Lower lobe of right lung (tissue), 2 donors: ENCODE measurements around the gene SEMA6D. TPM values are rescaled to one million over a fixed set of nuclear protein-coding genes. Genes with fewer than 3 reads are reported as not detected.

Source experiments
- ATAC-seq, 2 donors: fragments of 200-7000 bp; cut with Tn5 transposase; one replicate each; pipeline ENCODE4 v1.9.1; 2020 to 2022; ENCODE audit warnings: mild to moderate bottlenecking in 2 of 2, moderate library complexity in 2 of 2
- DNase-seq: peaks from one replicate; pipeline ENCODE4 v3.0.0-alpha.2; 2020
- H3K27ac ChIP-seq: fragments of 200-600 bp; one replicate; pipeline ENCODE4 v1.8.0; 2022
- H3K27me3 ChIP-seq: fragments of 200-600 bp; one replicate; pipeline ENCODE4 v1.8.0; 2022; ENCODE audit warnings: low read depth
- H3K36me3 ChIP-seq: fragments of 200-600 bp; one replicate; pipeline ENCODE4 v1.8.0; 2022; ENCODE audit warnings: mild to moderate bottlenecking
- H3K4me1 ChIP-seq: fragments of 200-600 bp; one replicate; pipeline ENCODE4 v1.8.0; 2022
- H3K4me3 ChIP-seq: fragments of 200-600 bp; one replicate; pipeline ENCODE4 v1.8.0; 2022; ENCODE audit warnings: mild to moderate bottlenecking
- H3K9me3 ChIP-seq: fragments of 200-600 bp; one replicate; pipeline ENCODE4 v1.8.0; 2022
- intact Hi-C: fragments of 100-400 bp; cut with DNase I; formaldehyde crosslinking; loops from one replicate; pipeline ENCODE4 v1.11.0; 2022
- total RNA-seq: library from RNA; stranded (reverse); fragmentation: NEBNext Ultra II Directional; extraction: Animal tissue kit (Norgen Biotek cat#: 25700); gene quantifications from one replicate; pipeline ENCODE4 v1.2.1, GENCODE V29; 2021
- TF ChIP-seq, protein P1 (sequence below): fragments of 200-600 bp; IDR thresholded peaks from one replicate; pipeline ENCODE4 v1.8.0; 2022; ENCODE audit warnings: antibody characterized with exemption, mild to moderate bottlenecking
- donor health status: DM: no; HTN: yes; CAD: no; lungs with severe emphysema.

SEMA6D gene
- total RNA-seq, 1 donor from 2014 or later = 10.2 TPM

- Histone ChIP-seq H3K27me3 (no peaks in the 10 kb centered on the region), H3K9me3 (no peaks in the 10 kb centered on the region), H3K4me3 (no peak overlapping the region), H3K27ac (no peak overlapping the region), H3K36me3 (no peaks in the 10 kb centered on the region), H3K4me1 (peaks cover 15% of the 10 kb centered on the region)
- TF ChIP-seq, protein P1, sequence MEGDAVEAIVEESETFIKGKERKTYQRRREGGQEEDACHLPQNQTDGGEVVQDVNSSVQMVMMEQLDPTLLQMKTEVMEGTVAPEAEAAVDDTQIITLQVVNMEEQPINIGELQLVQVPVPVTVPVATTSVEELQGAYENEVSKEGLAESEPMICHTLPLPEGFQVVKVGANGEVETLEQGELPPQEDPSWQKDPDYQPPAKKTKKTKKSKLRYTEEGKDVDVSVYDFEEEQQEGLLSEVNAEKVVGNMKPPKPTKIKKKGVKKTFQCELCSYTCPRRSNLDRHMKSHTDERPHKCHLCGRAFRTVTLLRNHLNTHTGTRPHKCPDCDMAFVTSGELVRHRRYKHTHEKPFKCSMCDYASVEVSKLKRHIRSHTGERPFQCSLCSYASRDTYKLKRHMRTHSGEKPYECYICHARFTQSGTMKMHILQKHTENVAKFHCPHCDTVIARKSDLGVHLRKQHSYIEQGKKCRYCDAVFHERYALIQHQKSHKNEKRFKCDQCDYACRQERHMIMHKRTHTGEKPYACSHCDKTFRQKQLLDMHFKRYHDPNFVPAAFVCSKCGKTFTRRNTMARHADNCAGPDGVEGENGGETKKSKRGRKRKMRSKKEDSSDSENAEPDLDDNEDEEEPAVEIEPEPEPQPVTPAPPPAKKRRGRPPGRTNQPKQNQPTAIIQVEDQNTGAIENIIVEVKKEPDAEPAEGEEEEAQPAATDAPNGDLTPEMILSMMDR = no peak
- intact Hi-C loops = no loop called here
- no peak for DNase-seq
- no peak for ATAC-seq
These were observed 11.6 kb downstream of the SEMA6D start for GRCh38 chr15:47728886-47729285.

DNA sequence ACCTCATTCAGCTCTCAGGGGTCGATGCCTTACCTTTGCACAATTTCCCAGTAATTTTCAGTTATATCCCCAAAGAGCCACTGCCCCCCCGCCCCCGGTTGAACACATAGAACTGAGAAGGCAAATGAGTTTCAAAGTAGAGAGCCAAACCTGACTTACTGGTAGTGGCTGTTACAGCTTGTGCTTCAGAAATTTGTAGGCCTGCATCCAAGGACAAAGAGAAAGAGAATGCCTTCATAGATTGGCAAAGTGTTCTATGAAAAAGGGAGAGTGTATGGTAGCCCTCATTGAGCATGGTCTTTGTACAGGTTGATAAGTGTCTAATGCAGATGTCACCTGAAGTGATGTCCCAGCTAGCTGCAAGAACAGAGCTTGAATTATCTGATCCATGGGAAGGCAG is 13.9 kb downstream of the SEMA6D start:
- no peak for DNase-seq
- TF ChIP-seq, protein P1 = no peak
- Histone ChIP-seq H3K4me1 (peaks cover 11% of the 10 kb centered on the region), H3K27ac (no peak overlapping the region), H3K9me3 (no peaks in the 10 kb centered on the region), H3K27me3 (no peaks in the 10 kb centered on the region), H3K36me3 (no peaks in the 10 kb centered on the region), H3K4me3 (no peak overlapping the region)
- intact Hi-C loops = no loop called here
- ATAC-seq = no peak

- Histone ChIP-seq H3K4me1 (peaks cover 7% of the 10 kb centered on the region), H3K9me3 (no peaks in the 10 kb centered on the region), H3K27me3 (no peaks in the 10 kb centered on the region), H3K36me3 (no peaks in the 10 kb centered on the region), H3K4me3 (no peak overlapping the region), H3K27ac (no peak overlapping the region)
- DNase-seq (no peak), ATAC-seq (no peak)
- TF ChIP-seq, protein P1 = no peak
- intact Hi-C loops = no loop called here
These were observed 14.9 kb downstream of the SEMA6D start for GRCh38 chr15:47732248-47732647.

GRCh38 chr15:47733085-47733484 is 15.8 kb downstream of the SEMA6D start:
- DNase-seq (no peak), ATAC-seq (no peak)
- intact Hi-C loops = no loop called here
- no peak overlapping the region for H3K27ac ChIP-seq
- H3K27me3 ChIP-seq = no peaks in the 10 kb centered on the region
- H3K4me1 ChIP-seq = peaks cover 7% of the 10 kb centered on the region
- H3K36me3 ChIP-seq = no peaks in the 10 kb centered on the region
- no peak overlapping the region for H3K4me3 ChIP-seq
- TF ChIP-seq, protein P1 = no peak
- no peaks in the 10 kb centered on the region for H3K9me3 ChIP-seq

- no peak overlapping the region for H3K4me3 ChIP-seq
- no peak overlapping the region for H3K27ac ChIP-seq
- ATAC-seq (no peak), DNase-seq (no peak)
- H3K36me3 ChIP-seq = no peaks in the 10 kb centered on the region
- peaks cover 7% of the 10 kb centered on the region for H3K4me1 ChIP-seq
- no peaks in the 10 kb centered on the region for H3K9me3 ChIP-seq
- TF ChIP-seq, protein P1 = no peak
- intact Hi-C loops = no loop called here
- H3K27me3 ChIP-seq = no peaks in the 10 kb centered on the region
These were observed 19.0 kb downstream of the SEMA6D start for GRCh38 chr15:47736143-47736786.
